K562 (cell line): Measurements from ENCODE around the gene NOC4L. TPM values are rescaled to one million over a fixed set of nuclear protein-coding genes. Genes with fewer than 3 reads are reported as not detected.

ENCODE experiments used
- ATAC-seq: fragments of 200-7000 bp; cut with Tn5 transposase; 3 replicates; pipeline ENCODE4 v1.9.1; 2020; ENCODE audit warnings: moderate library complexity
- BruUV-seq: library from RNA; stranded (reverse); fragments of 400-500 nt; replicated peaks from 2 replicates; lab custom pipeline; 2021; lab: Mats Ljungman, UMichigan
- CTCF ChIA-PET: fragments of 300-600 bp; formaldehyde crosslinking; extraction: SDS; loops from one replicate; lab custom pipeline; 2021; ENCODE audit warnings: low intra/inter-chr PET ratio; lab: Yijun Ruan, JAX
- POLR2A ChIA-PET: fragments of 300-600, 350-650 bp; sonication (Branson Sonifier 250); formaldehyde crosslinking; extraction: SDS; loops from one replicate; lab custom pipeline; 2021; ENCODE audit warnings: antibody characterized with exemption, inconsistent platforms; lab: Yijun Ruan, JAX
- DNase-seq, 4 experiments: peaks; one replicate each; pipeline versions ENCODE4 v3.0.0 to v3.0.0-alpha.2; 2011 to 2018; ENCODE audit warnings: low spot score in 3 of 4, mixed read lengths in 3 of 4; ENCODE audit errors: extremely low read depth in 1 of 4
- FAIRE-seq: peaks from 2 replicates; lab custom pipeline; 2011; peaks lifted over from hg19 to GRCh38; lab: Jason Lieb, UNC
- H2AFZ ChIP-seq: 2 replicates; pipeline ENCODE4 v1.6.0; 2011; ENCODE audit warnings: low read depth, low read length, control low read depth, inconsistent platforms
- H3K27ac ChIP-seq: fragments of 200-600 bp; 3 replicates; pipeline ENCODE4 v1.8.0; 2011; ENCODE audit warnings: low read depth, mild to moderate bottlenecking, control low read depth, inconsistent platforms, low read length, moderate library complexity, mixed read lengths; ENCODE audit errors: extremely low read depth
- H3K27me3 ChIP-seq, 2 experiments: fragments of 300-600 bp in 1 of 2; 2 replicates in 1 of 2; 3 replicates in 1 of 2; pipeline versions ENCODE4 v1.6.0 to v1.8.0; 2011; ENCODE audit warnings: inconsistent platforms in 2 of 2, low read length in 2 of 2, mild to moderate bottlenecking in 1 of 2, mixed read lengths in 1 of 2, moderate library complexity in 1 of 2; ENCODE audit not compliant: control insufficient read depth in 2 of 2, insufficient read depth in 2 of 2
- H3K36me3 ChIP-seq: fragments of 300-600 bp; 3 replicates; pipeline ENCODE4 v1.8.0; 2011; ENCODE audit warnings: mild to moderate bottlenecking, low read length, inconsistent platforms; ENCODE audit not compliant: control insufficient read depth, insufficient read depth
- H3K4me1 ChIP-seq, 2 experiments: fragments of 200-600 bp in 1 of 2; replicated peaks in 1 of 2; 2 replicates in 1 of 2; 3 replicates in 1 of 2; pipeline versions ENCODE4 v1.5.1 to v1.8.0; 2011; ENCODE audit warnings: inconsistent platforms in 2 of 2, low read length in 2 of 2, mild to moderate bottlenecking in 1 of 2, mixed read lengths in 1 of 2, moderate library complexity in 1 of 2; ENCODE audit not compliant: control insufficient read depth in 2 of 2, insufficient read depth in 2 of 2
- H3K4me2 ChIP-seq: 2 replicates; pipeline ENCODE4 v1.6.1; 2011; ENCODE audit warnings: low read length, control low read depth, inconsistent platforms, mixed read lengths; ENCODE audit not compliant: insufficient read depth
- H3K4me3 ChIP-seq: fragments of 200-600 bp; sonication (generic), shearing (Covaris generic); 2 replicates; pipeline ENCODE4 v1.5.1; 2016; ENCODE audit warnings: control low read depth, inconsistent platforms
- H3K79me2 ChIP-seq: fragments of 200-600 bp; 3 replicates; pipeline ENCODE4 v1.8.0; 2011; ENCODE audit warnings: low read length, inconsistent platforms; ENCODE audit not compliant: control insufficient read depth, insufficient read depth
- H3K9ac ChIP-seq, 2 experiments: 2 replicates each; pipeline versions ENCODE4 v1.6.0 to v1.6.1; 2011; ENCODE audit warnings: low read depth in 2 of 2, low read length in 2 of 2, control low read depth in 1 of 2, inconsistent platforms in 1 of 2, mild to moderate bottlenecking in 1 of 2, mixed read lengths in 1 of 2; ENCODE audit not compliant: insufficient read depth in 1 of 2
- H3K9me1 ChIP-seq: one replicate; pipeline ENCODE4 v1.6.0; 2011; ENCODE audit warnings: inconsistent platforms, mild to moderate bottlenecking, low read length, moderate library complexity; ENCODE audit not compliant: control insufficient read depth, insufficient read depth
- H3K9me3 ChIP-seq: replicated peaks from 2 replicates; pipeline ENCODE4 v1.5.1; 2011; ENCODE audit warnings: low read depth, low read length, inconsistent platforms; ENCODE audit not compliant: control insufficient read depth, insufficient read depth
- H4K20me1 ChIP-seq: replicated peaks from 2 replicates; pipeline ENCODE4 v1.6.1; 2011; ENCODE audit warnings: low read length, inconsistent platforms, mixed read lengths; ENCODE audit not compliant: control insufficient read depth, insufficient read depth
- ARID3B ChIP-seq: fragments of 250-450 bp; sonication (Bioruptor Pico); IDR thresholded peaks from 2 replicates; pipeline ENCODE4 v1.4.0; 2020; ENCODE audit warnings: borderline replicate concordance
- ATF6 ChIP-seq: sonication (generic); formaldehyde crosslinking; IDR thresholded peaks from 2 replicates; pipeline ENCODE4 v1.4.0; 2020; ENCODE audit warnings: mild to moderate bottlenecking, missing genetic modification reagents
- HNRNPH1 ChIP-seq: fragments of 200-400 bp; formaldehyde crosslinking; optimal IDR thresholded peaks from 2 replicates; pipeline ENCODE3; 2017; ENCODE audit warnings: low read depth, mild to moderate bottlenecking, low read length, moderate library complexity
- HOXB6 ChIP-seq: fragments of 250-450 bp; sonication (Bioruptor Pico); IDR thresholded peaks from 2 replicates; pipeline ENCODE4 v1.5.1; 2022; ENCODE audit warnings: mild to moderate bottlenecking, borderline replicate concordance
- MCM7 ChIP-seq, 2 experiments: fragments of 450-650 bp; IDR thresholded peaks; 2 replicates each; pipeline ENCODE4 v1.6.1; 2016 to 2018
- NUFIP1 ChIP-seq: fragments of 450-650 bp; IDR thresholded peaks from 2 replicates; pipeline ENCODE4 v1.6.1; 2018; ENCODE audit not compliant: partially characterized antibody
- PRPF4 ChIP-seq: fragments of 200-400 bp; formaldehyde crosslinking; IDR thresholded peaks from one replicate; pipeline ENCODE4 v1.6.1; 2017; ENCODE audit warnings: low read length, low read depth, mild to moderate bottlenecking; ENCODE audit not compliant: insufficient read depth, poor library complexity, severe bottlenecking
- RERE ChIP-seq: sonication (generic); formaldehyde crosslinking; IDR thresholded peaks from 2 replicates; pipeline ENCODE4 v1.8.0; 2023; ENCODE audit warnings: missing genetic modification reagents, mild to moderate bottlenecking, borderline replicate concordance
- ZC3H8 ChIP-seq: fragments of 450-650 bp; IDR thresholded peaks from 2 replicates; pipeline ENCODE4 v1.6.1; 2017
- ZNF444 ChIP-seq: fragments of 250-450 bp; sonication (Bioruptor Pico); IDR thresholded peaks from 2 replicates; pipeline ENCODE4 v1.4.0; 2020; ENCODE audit warnings: mild to moderate bottlenecking, moderate library complexity
- WGBS: fragments of 100-300 bp; shearing (Covaris generic); methylation state at CpG from one replicate; pipeline ENCODE4 v1.1.6; 2016; ENCODE audit warnings: low coverage, mixed read lengths; ENCODE audit not compliant: insufficient coverage; ENCODE audit errors: missing lambda C conversion rate; 5-methylcytosine and 5-hydroxymethylcytosine counted together
- in situ Hi-C: fragments of 300-500 bp; cut with MboI; formaldehyde crosslinking; loops from 4 replicates; pipeline ENCODE4 v1.15.0; 2018; ENCODE audit warnings: inconsistent platforms, mixed read lengths
- intact Hi-C: fragments of 100-400 bp; cut with micrococcal nuclease; formaldehyde crosslinking; loops from 2 replicates; pipeline ENCODE4 v1.14.2; 2022
- polyA plus RNA-seq, 8 experiments: library from polyadenylated mRNA; depleted of rRNA in 4 of 8; stranded (reverse) in 5 of 8; unstranded in 3 of 8; fragments of >200 nt; fragmentation: Nextera tagmentation in 2 of 8; fragmentation: Illumina TruSeq in 1 of 8; extraction: Ambion mirVana in 2 of 8; extraction: Trizol in 1 of 8; gene quantifications; 2 replicates each; pipeline versions ENCODE4 v1.2.1 to v1.2.3, GENCODE V29; 2011 to 2014; ENCODE audit warnings: inconsistent platforms in 1 of 8, missing spikeins in 1 of 8
- total RNA-seq, 7 experiments: library from RNA; depleted of rRNA in 6 of 7; stranded (reverse); fragments of >200 nt in 6 of 7; fragmentation: Illumina TruSeq in 2 of 7; extraction: Trizol in 2 of 7; gene quantifications; 2 replicates each; pipeline versions ENCODE4 v1.2.1 to v1.2.3, GENCODE V29; 2011 to 2021; ENCODE audit warnings: low replicate concordance in 1 of 7

The NOC4L gene
- total and polyA plus RNA-seq, 9 of the 15 experiments (the other 6 are each of a cell fraction or from before 2014, with no cell fraction given) = 1.3 to 77.0 (median 20.0) TPM

GRCh38 chr12:132199101-132199500 lies 54.8 kb downstream of the NOC4L start (continued):
- no peak for TF ChIP-seq RERE (CRISPR knock-in tag)

- ATAC-seq = no peak
- in situ Hi-C loops (no loop called here), intact Hi-C loops (no loop called here)
- peaks cover 0 to 24% of the 10 kb centered on the region in 2 experiments; a peak in 2 of 5 replicates for H3K4me1 ChIP-seq
- DNase-seq = no peak
- no peak overlapping the region for H3K27ac ChIP-seq
- WGBS = under 1% methylated on average over 23 of the region's 24 CpGs
- BruUV-seq = no TSS peak
- H3K4me2 ChIP-seq = no peak overlapping the region
- POLR2A ChIA-PET = no interaction called here
- no peaks in the 10 kb centered on the region for H3K79me2 ChIP-seq
- CTCF ChIA-PET = no interaction called here
- no peaks in the 10 kb centered on the region for H3K9me1 ChIP-seq
- no peaks in the 10 kb centered on the region for H3K36me3 ChIP-seq
- no peak for FAIRE-seq
- no peak overlapping the region for H2AFZ ChIP-seq
- no peak overlapping the region for H3K4me3 ChIP-seq
- no peak overlapping the region for H3K9ac ChIP-seq
- H3K9me3 ChIP-seq = 0 out of 2 replicates have a peak, but pooled peaks cover under 1% of the 10 kb centered on the region
- peaks cover 11% of the 10 kb centered on the region; the same call in 1 of the 2 replicates for H4K20me1 ChIP-seq
- peaks cover 51 to 88% of the 10 kb centered on the region in 2 experiments; a peak in 4 of 5 replicates for H3K27me3 ChIP-seq
- no peak for TF ChIP-seq ZC3H8
- no peak for TF ChIP-seq ATF6 (CRISPR knock-in tag)
- TF ChIP-seq HOXB6 = no peak
- no peak for TF ChIP-seq NUFIP1
- no peak for TF ChIP-seq MCM7 (IDR thresholded peaks at IDR 0.05)
- TF ChIP-seq ARID3B (CRISPR knock-in tag) = no peak
- TF ChIP-seq ZNF444 = no peak
- TF ChIP-seq PRPF4 = no peak
- TF ChIP-seq HNRNPH1 = no peak
Observed at GRCh38 chr12:132199526-132200319, 55.5 kb downstream of the NOC4L start.
